Activated naive CD4-positive, alpha-beta T cell treated with anti-CD3 and anti-CD28 coated beads, Interleukin-2, amount 50 U/mL, for 16 hours (primary cell): ENCODE measurements around the gene ATP5IF1.

ENCODE experiments used
- DNase-seq: peaks from one replicate; pipeline ENCODE4 v3.0.0-alpha.2; 2020

Gene ATP5IF1

GRCh38 chr1:28235755-28236655 lies at the start of gene ATP5IF1:
Gene ATP5IF1, plus strand, starts transcription at chr1:28236124. Its CDS starts 60 bp downstream, at chr1:28236184.
- peak; percentile 95 for DNase-seq

DNA sequence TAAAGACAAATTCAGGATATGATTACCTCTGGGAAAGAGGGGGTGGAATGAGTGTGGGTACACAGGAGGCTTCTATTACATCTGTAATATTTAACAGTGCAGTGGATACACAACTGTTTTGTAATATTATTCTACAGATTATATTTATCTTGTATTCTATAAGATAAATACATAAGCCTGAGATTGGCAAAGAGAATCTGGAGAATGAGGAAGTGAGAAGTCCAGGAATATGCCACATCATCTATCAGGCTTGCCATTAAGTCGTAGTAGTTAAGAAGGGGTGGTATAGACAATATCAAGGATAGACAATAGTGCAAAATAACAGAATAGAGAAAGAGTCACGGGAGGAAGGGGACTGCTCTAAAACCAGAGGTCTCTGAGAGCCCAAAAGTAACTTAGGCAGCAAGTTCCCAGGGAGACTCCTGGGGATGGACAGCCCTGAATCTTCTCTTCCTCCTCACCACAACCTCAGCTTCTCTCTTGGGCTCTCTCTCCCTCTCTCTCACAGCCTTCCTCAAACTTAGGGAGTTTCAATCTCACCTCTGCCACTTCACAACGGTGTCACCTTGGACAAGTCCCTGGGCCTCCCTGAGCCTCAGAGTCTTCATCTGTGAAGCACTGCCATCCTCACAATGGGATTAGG lies 45.5 kb upstream of the ATP5IF1 start:
- DNase-seq: no peak

GRCh38 chr1:28190996-28191645 lies 44.8 kb upstream of the ATP5IF1 start:
- DNase-seq: no peak

DNA sequence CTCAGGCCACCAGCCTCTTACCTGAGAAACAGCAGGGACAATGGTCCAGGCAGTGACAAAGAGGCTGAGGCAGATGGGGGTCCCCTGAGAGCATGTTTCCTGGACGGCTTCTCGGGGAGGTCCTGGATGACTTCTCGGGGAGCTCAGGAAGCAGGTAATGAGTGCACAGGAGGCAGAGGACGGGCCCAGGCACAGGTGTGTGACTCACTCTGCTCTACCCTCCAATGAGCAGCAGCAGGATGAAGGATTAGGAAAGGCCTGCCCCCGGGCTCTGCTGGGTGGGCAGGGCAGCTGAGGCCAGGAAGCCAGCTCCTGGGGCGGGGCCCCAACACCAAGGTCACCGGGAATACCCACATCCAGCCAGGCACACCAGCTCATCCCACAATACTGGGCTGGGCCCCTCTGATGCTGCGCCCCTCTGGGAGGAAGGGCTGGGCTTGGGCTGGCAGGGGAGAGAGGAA lies 42.2 kb upstream of the ATP5IF1 start:
- DNase-seq: no peak

GRCh38 chr1:28194326-28195035 lies 41.4 kb upstream of the ATP5IF1 start:
- no peak for DNase-seq

DNA sequence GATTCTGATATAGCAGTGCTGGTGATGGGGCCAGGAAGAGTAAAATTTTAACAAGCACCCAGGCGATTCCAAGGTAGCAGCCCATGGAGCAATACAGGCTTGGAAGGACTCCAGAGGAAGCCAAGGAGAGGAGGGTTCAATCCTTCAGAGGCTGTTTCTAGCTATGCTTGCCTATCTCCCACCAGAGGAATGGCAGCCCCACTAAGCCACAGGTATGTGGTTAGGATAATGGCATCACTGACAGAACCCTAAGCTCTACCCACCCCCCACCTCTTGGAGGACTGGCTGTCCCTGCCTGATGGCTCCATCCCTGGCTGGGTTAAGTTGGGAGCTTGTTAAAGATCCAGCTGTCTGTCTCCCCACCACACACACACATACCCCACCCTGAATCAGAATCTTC lies 40.1 kb upstream of the ATP5IF1 start:
- DNase-seq: no peak

- no peak for DNase-seq
These were observed 39.6 kb upstream of the ATP5IF1 start for GRCh38 chr1:28196330-28196729.

DNA sequence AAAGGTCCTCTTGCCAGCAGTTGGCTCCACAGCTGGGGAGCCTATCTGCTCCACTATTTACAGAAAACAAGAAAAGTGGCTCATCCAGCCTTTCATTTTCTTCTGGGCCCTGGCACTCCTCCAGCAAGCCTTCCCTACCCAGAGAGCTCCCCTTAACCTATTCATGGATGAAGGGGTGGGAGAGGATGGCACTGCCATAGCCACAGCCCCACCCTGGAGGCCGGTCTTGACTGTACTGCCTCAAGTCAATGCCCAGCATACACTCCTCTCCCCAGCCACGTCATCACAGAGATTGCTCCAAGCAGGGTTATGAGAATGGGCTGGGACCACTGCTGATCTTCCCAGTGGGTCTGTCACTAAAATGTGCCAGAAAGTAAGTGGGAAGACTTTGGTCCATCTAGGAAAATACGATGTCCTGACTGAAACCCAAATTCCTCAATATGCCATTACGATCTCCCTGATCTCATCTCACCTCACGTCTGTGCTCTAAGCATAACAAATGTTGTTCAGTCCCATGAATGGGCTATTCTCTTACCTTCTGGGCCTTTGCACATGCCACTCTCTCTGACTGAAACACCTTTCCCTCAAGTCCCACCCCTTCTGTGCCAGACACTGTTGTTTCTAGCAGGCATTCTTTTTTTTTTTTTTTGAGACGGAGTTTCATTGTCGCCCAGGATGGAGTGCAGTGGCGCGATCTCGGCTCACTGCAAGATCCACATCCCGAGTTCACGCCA lies 38.1 kb upstream of the ATP5IF1 start:
- no peak for DNase-seq

- peak; percentile 32 for DNase-seq
These were observed 36.3 kb upstream of the ATP5IF1 start for GRCh38 chr1:28199328-28200233.

DNA sequence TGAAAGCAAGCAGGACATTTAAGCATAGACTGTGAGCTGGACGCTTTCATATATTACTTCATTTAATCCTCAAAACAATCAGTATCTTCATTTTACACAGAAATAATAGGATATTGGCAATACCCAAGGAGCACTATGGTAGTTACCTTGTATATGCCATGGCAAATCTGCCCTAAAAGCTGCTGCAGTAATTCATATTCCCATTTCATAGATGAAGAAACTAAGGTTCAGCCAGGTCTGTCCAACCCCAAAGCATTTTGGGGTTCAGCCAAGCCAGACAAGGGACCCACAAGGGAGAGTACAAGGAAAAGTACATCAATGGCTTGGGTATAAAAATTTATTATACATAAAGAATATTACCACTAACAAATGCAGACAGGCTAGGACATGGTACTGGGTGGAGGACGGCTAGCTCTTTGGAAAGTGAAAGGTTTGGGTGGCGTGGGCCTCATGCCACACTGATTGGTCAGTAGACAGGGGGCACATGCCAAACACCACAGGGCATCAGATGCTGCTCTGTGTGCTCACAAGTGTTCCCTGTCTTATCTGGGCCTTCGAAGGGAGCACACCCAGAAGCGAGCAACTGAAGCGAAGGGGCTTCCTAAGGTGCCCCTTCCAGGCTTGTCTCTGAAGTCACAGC lies 35.6 kb upstream of the ATP5IF1 start:
- no peak for DNase-seq

DNA sequence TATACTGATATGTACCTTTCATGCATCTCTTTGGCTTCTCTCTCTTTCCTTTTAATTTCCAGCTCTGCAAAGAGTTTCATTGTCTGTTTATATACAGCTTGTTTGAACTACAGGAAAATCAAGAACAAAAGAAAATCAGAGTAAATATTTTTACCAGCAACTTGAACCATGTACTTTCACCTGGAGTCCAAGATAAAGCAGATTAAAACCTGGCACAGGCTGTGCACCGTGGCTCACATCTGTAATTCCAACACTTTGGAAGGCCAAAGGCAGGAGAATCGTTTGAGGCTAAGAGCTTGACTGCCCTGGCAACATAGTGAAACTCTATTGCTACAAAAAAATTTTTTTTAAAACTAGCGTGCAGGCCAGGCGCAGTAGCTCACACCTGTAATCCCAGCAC lies 30.7 kb upstream of the ATP5IF1 start:
- no peak for DNase-seq

- peak; percentile 69 for DNase-seq
These were observed 27.0 kb upstream of the ATP5IF1 start for GRCh38 chr1:28208818-28209441.

- DNase-seq: no peak
These were observed 26.2 kb upstream of the ATP5IF1 start for GRCh38 chr1:28209700-28210099.

DNA sequence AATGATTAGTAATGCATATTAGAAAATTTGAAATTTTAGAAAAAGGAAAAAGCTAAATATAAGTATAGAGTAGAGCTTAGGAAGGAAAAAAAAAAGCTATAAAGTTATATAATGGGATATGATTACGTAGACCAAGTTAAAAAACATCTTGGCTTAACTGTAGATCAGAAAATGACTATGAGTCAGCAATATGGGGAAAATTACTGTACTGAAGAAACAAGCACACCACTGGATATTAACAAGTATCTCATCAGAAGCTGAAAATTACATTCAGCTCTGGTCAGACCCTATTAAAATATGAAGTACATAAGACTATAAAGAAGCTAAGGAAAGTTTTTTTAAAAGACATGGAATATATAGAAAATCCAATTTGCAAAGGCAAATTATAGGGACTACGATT lies 22.6 kb upstream of the ATP5IF1 start:
- DNase-seq: no peak

- DNase-seq: no peak
These were observed 6.8 kb upstream of the ATP5IF1 start for GRCh38 chr1:28229089-28229488.

- DNase-seq: no peak
These were observed 5.9 kb upstream of the ATP5IF1 start for GRCh38 chr1:28229996-28230395.

DNA sequence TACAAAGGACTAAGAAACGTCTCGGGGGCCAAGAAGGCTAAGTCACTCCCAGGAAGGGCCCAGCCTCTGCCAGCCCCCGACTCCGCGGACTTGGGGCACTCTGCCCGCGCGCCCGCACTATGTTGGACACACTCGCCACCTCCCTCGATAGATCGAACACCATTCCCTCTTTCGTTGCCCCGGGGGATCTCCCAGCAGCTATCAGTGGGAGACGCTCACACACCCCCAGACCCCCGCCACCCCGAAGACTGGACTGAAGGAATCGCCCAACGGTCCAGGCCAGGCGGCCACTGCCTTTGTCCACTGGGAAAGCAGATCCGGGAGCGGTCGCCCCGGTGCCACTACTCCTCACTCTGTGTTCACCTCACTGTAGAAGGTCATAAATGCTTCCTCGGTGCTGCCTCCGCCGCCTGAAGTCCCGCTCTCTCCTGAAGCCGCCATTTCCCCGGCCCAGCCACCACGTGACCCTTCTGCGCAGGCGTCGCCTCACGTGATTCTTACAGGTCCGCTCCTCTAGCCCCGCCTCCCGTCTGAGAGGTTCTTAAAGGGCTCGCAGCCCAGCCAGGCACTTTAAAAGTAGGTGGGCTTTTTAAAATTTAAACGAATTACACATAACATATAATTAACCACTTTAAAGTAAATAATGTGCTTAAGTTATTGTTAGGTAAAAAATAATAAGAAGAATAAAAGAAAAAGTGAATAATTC lies 3.2 kb upstream of the ATP5IF1 start, which contains the start of gene DNAJC8:
TSS of gene DNAJC8 (minus strand) at position 472 of the 706 bp plus-strand sequence. CDS start at position 441, 31 bp downstream.
- peak; percentile 98 for DNase-seq

DNA sequence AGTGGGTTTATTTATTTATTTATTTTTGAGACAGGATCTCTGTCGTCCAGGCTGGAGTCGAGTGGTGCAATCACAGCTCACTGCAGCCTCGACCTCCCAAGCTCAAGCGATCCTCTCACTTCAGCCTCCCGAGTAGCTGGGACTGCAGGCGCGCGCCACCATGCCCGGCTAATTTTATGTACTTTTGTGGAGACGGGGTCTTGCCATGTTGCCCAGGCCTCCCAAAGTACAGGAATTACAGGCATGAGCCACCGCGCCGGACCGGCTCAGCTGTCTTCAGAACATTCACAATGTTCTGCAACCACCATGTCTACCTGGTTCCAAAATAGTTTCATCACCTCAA lies 2.7 kb upstream of the ATP5IF1 start:
- DNase-seq: no peak

DNA sequence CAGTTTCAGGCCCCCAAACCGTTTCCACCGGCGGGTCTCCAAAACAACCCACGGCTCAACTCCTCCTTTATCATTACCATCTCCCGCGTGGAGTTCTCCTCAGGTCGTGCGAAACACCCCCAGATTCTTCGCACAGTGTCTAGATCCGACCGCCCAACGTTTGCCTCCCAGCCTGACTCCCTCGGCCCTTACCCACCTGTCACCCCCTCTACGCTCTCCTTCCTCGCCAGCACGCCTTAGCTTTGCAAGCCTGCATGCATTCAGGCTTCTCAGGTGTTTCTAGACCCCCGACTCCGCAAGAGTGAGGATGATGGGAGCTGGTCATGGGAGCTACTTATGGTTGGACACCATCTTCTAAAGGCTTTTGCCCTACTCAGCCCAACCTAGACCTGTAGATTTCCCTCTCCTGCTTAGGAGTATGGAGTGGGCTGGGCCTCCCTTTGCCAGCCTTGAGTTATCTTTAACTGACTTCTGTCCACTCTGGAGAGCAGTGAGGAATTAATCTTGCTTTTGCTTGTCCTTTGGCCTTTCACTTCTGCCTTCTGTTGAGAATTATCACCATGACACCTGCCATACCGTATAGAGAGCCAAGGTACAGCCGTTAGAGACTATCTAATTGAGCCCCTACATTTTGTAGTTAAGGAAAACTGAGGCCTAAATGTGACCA lies 865 bp downstream of the ATP5IF1 start:
- DNase-seq: peak; percentile 18
